GM12892 (cell line): ENCODE measurements around the gene USP36.

ENCODE experiments used
- POLR2A ChIP-seq: IDR thresholded peaks from 2 replicates; pipeline ENCODE4 v1.6.1; 2011; ENCODE audit warnings: low read depth, low read length, control low read depth
- POLR2AphosphoS5 ChIP-seq: IDR thresholded peaks from 2 replicates; pipeline ENCODE4 v1.6.1; 2011; ENCODE audit warnings: low read depth, low read length, control low read depth
- TAF1 ChIP-seq: IDR thresholded peaks from 2 replicates; pipeline ENCODE4 v1.6.1; 2011; ENCODE audit warnings: low read depth, mild to moderate bottlenecking, control low read depth, low read length, borderline replicate concordance

- TF ChIP-seq POLR2AphosphoS5 = no peak
- TF ChIP-seq POLR2A = no peak
- no peak for TF ChIP-seq TAF1
Observed at GRCh38 chr17:78826836-78827509, 13.6 kb downstream of the USP36 start.
